HFFc6 (cell line): ENCODE data around the gene SYT2. TPM values are rescaled to one million over a fixed set of nuclear protein-coding genes. Genes with fewer than 3 reads are reported as not detected.
"Not testable (repeated sequence)": the region's sequence is repeated elsewhere in the genome, so short reads cannot be mapped to it uniquely, and the experiment has no call there.

Experiments used
- DNase-seq: peaks from one replicate; pipeline ENCODE4 v3.0.0-alpha.2; 2018
- H3K27ac Mint-ChIP-seq: 2 replicates; pipeline ENCODE4 v1.8.0; 2020; ENCODE audit warnings: mild to moderate bottlenecking, mixed read lengths
- H3K27me3 Mint-ChIP-seq: 2 replicates; pipeline ENCODE4 v1.8.0; 2021; ENCODE audit warnings: mild to moderate bottlenecking, moderate library complexity, mixed read lengths; ENCODE audit not compliant: insufficient read depth
- H3K36me3 Mint-ChIP-seq: 2 replicates; pipeline ENCODE4 v1.8.0; 2021; ENCODE audit warnings: low read depth, mixed read lengths
- H3K4me1 Mint-ChIP-seq: 2 replicates; pipeline ENCODE4 v1.8.0; 2020; ENCODE audit warnings: low read depth, mixed read lengths
- H3K4me3 Mint-ChIP-seq: 2 replicates; pipeline ENCODE4 v1.8.0; 2020; ENCODE audit warnings: mild to moderate bottlenecking, moderate library complexity, mixed read lengths
- H3K9me3 Mint-ChIP-seq: 2 replicates; pipeline ENCODE4 v1.8.0; 2020; ENCODE audit warnings: mild to moderate bottlenecking, mixed read lengths
- CTCF ChIP-seq: fragments of 200-600 bp; sonication (generic); IDR thresholded peaks from 2 replicates; pipeline ENCODE4 v1.5.0; 2021; ENCODE audit warnings: antibody characterized with exemption, mild to moderate bottlenecking
- total RNA-seq, 6 experiments: library from RNA; stranded (reverse); fragmentation: NEBNext Ultra II Directional; extraction: Animal tissue kit (Norgen Biotek cat#: 25700); gene quantifications; 2 replicates in 1 of 6; 3 replicates in 5 of 6; pipeline ENCODE4 v1.2.3, GENCODE V29; 2021

SYT2 gene
- total RNA-seq, 6 experiments from 2014 or later = 0.03 TPM; not detected in 5

GRCh38 chr1:202615501-202616354, 94.5 kb downstream of the SYT2 start:
- no peak for TF ChIP-seq CTCF
- DNase-seq = peak; percentile 46
- H3K27me3 Mint-ChIP-seq = no peaks in the 10 kb centered on the region; the same call in 1 of the 2 replicates
- H3K36me3 Mint-ChIP-seq = no peaks in the 10 kb centered on the region; the same call in 1 of the 2 replicates
- H3K4me1 Mint-ChIP-seq = peaks cover 50% of the 10 kb centered on the region
- H3K27ac Mint-ChIP-seq = peak overlapping the region; percentile 47
- H3K4me3 Mint-ChIP-seq = peak overlapping the region; percentile 54
- no peaks in the 10 kb centered on the region for H3K9me3 Mint-ChIP-seq

GRCh38 chr1:202615208-202615500, 95.1 kb downstream of the SYT2 start:
- not testable (repeated sequence) for H3K27me3 Mint-ChIP-seq, DNase-seq, H3K36me3 Mint-ChIP-seq, H3K9me3 Mint-ChIP-seq
- H3K27ac Mint-ChIP-seq = peak overlapping the region; percentile 47
- peaks cover 50% of the 10 kb centered on the region for H3K4me1 Mint-ChIP-seq
- peak overlapping the region; percentile 54 for H3K4me3 Mint-ChIP-seq

- H3K36me3 Mint-ChIP-seq, H3K27me3 Mint-ChIP-seq, DNase-seq, H3K9me3 Mint-ChIP-seq: not testable (repeated sequence)
- Mint-ChIP-seq H3K4me1 (peaks cover 49% of the 10 kb centered on the region), H3K4me3 (peak overlapping the region; percentile 1; the same call in 1 of the 2 replicates), H3K27ac (0 out of 2 replicates have a peak overlapping the region, but pooled peaks have one; percentile 4)
- peak; percentile 70 for TF ChIP-seq CTCF
Observed at GRCh38 chr1:202614363-202615207, 95.7 kb downstream of the SYT2 start.

GRCh38 chr1:202613571-202613970, 96.7 kb downstream of the SYT2 start:
- no peak for TF ChIP-seq CTCF
- Mint-ChIP-seq H3K27me3 (no peaks in the 10 kb centered on the region; the same call in 1 of the 2 replicates), H3K4me3 (no peak overlapping the region), H3K4me1 (peaks cover 39% of the 10 kb centered on the region), H3K36me3 (no peaks in the 10 kb centered on the region; the same call in 1 of the 2 replicates), H3K27ac (no peak overlapping the region), H3K9me3 (no peaks in the 10 kb centered on the region)
- DNase-seq = no peak

- DNase-seq, H3K9me3 Mint-ChIP-seq, H3K4me3 Mint-ChIP-seq, H3K27ac Mint-ChIP-seq, H3K36me3 Mint-ChIP-seq, H3K27me3 Mint-ChIP-seq: not testable (repeated sequence)
- H3K4me1 Mint-ChIP-seq = peaks cover 31% of the 10 kb centered on the region
Observed at GRCh38 chr1:202612036-202612435, 98.2 kb downstream of the SYT2 start.

GRCh38 chr1:202605515-202605914, 104.7 kb downstream of the SYT2 start:
- Mint-ChIP-seq H3K4me1 (no peaks in the 10 kb centered on the region), H3K27me3 (no peaks in the 10 kb centered on the region; the same call in 1 of the 2 replicates), H3K36me3 (no peaks in the 10 kb centered on the region), H3K27ac (no peak overlapping the region), H3K9me3 (no peaks in the 10 kb centered on the region), H3K4me3 (no peak overlapping the region)
- DNase-seq = no peak
- TF ChIP-seq CTCF = no peak
